DMS 273 (cell line): ENCODE measurements around the gene RHOA.
"Not testable (repeated sequence)": the region's sequence is repeated elsewhere in the genome, so short reads cannot be mapped to it uniquely, and the experiment has no call there.

Experiments used
- DNase-seq: peaks from one replicate; lab custom pipeline; 2025; ENCODE audit not compliant: unreplicated experiment; lab: John Stamatoyannopoulos, UW

Gene RHOA

GRCh38 chr3:49333091-49333490 is 78.7 kb downstream of the RHOA start:
- DNase-seq: no peak

GRCh38 chr3:49329186-49329585 is 82.6 kb downstream of the RHOA start:
- no peak for DNase-seq

GRCh38 chr3:49328350-49328749 is 83.4 kb downstream of the RHOA start:
- DNase-seq: not testable (repeated sequence)

GRCh38 chr3:49327485-49327884 is 84.3 kb downstream of the RHOA start:
- peak; percentile 10 for DNase-seq

GRCh38 chr3:49324768-49325167 is 87.0 kb downstream of the RHOA start:
- no peak for DNase-seq

- no peak for DNase-seq
Observed at GRCh38 chr3:49316696-49317457, 94.9 kb downstream of the RHOA start.

- DNase-seq: no peak
Observed at GRCh38 chr3:49313896-49314688, 97.7 kb downstream of the RHOA start.

GRCh38 chr3:49311283-49311682 is 100.5 kb downstream of the RHOA start:
- DNase-seq: no peak

- DNase-seq: no peak
Observed at GRCh38 chr3:49310677-49311076, 101.1 kb downstream of the RHOA start.
